Measurements from ENCODE around the gene CSNK2A2.

Gene CSNK2A2

DNA sequence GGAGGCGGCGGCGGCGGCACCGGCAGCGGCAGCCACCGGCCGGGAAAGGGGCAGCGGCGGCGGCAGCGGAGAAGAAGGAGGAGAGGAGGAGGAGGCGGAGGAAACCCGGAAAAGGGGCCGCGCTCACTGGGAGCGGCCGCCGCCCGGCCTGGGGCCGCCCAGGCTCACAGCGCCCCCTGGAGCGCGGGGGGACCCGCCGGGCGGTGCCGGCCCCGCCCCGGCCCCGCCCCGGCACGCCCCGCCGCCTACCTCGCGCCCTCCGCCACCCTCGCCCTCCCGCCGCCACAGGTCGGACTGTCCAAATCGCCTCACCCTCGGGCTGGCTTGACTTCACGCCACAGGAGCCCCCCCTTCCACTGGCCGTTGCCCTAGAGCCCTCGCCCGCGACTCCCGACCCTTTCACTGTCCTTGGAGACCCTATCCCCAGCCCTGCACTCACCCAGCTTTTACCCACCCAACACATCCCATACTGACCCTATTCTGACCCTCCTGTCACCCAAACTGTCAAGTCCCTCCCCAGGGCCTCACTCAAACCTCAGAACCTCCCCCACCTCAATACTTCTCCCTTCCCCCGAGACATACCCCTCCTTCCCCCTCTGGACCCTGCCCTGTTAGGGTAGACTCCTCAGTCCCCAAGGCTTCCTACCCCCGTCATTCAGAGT is at the start of gene CSNK2A2:
TSS of gene CSNK2A2 (minus strand) at position 85 of the 662 bp plus-strand sequence. CDS start 370 bp downstream, outside the sequence.
- DNase-seq (ENCODE audit: low spot score), result peak; percentile 93

DNA sequence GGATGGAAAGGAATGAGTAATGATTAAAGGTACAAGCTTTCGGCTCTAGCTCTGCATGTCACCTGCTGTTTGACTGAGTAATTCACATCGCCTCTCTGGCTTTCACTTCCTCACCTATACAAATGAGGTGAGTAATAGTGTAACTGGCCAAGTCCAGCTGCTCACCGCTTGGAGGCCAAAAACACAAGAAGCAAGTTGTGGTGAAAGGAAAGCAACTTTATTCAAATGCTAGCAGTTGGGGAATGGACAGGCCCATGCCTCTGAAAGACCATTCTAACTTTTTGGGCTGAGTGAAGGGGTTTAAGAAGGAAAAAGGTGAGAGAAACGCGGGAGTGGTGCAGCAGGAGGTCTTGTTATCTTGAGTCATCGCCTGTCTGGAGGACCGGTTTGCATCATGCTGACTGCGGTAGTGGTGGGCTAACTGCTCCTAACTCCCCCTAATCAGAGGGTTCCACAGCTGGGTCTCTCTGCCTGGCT is 45.7 kb upstream of the CSNK2A2 start:
- peak; percentile 61 for DNase-seq (ENCODE audit: low spot score)

DNA sequence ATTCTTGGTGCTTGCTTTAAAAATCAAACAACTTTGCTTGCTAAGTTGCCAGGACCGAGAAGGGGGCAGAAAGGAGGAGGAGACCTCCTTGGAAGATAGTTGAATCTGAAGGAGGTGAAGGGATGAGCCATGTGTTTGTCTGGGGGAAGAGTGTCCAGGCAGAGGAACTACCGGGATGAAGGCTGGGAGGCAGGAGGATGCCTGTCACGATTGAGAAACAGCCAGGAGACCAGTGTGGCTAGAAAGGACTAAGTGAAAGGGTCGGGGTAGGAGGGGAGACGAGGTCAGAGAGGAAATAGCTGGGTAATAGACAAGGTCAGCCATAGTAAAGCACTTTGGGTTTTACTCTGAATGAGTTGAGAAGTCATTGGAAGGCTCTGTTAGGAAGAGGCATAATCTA is 38.9 kb upstream of the CSNK2A2 start:
- DNase-seq (ENCODE audit: low spot score), result no peak

DNA sequence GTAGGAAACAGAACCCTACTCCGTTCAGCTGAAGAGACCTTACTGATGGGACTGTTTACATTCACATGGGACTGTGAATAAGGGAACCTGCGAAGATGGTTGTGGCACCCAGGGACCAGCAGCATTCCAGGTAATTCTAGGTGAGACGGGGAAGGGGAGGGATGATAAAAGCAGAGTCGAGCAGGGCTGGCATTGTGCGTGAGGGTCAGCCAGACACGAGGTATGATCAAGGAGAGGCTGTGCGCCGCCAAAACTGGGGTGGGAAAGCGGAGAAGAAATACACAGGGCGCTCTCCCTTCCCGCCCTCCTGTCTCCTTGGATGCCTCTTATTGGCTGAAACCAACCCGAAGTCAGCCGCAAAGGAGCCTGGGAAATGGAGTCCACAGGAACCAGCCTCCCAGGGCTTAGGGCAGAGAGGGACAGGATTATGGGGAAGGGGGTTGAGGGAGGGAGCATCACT is 38.4 kb upstream of the CSNK2A2 start:
- DNase-seq (ENCODE audit: low spot score), result peak; percentile 77

DNA sequence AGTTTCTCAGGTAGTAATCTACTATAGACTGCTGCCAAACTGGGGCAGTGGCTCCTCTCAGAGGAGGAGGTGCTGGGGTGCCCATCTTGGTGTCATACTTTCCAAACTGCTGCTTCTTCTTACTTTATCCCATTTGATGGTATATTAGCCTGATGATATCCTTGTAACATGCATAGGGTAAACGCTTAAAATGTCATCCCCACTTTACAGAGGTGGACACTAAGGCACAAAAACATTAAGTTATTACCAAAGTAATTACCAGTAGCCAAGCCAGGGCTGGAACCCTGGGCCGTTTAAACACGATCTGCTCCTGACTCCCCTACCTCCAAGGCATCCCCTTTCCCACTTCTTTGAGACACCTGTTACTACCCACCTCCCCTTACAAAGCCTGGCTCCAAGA is 37.8 kb upstream of the CSNK2A2 start:
- DNase-seq (ENCODE audit: low spot score), result no peak

DNA sequence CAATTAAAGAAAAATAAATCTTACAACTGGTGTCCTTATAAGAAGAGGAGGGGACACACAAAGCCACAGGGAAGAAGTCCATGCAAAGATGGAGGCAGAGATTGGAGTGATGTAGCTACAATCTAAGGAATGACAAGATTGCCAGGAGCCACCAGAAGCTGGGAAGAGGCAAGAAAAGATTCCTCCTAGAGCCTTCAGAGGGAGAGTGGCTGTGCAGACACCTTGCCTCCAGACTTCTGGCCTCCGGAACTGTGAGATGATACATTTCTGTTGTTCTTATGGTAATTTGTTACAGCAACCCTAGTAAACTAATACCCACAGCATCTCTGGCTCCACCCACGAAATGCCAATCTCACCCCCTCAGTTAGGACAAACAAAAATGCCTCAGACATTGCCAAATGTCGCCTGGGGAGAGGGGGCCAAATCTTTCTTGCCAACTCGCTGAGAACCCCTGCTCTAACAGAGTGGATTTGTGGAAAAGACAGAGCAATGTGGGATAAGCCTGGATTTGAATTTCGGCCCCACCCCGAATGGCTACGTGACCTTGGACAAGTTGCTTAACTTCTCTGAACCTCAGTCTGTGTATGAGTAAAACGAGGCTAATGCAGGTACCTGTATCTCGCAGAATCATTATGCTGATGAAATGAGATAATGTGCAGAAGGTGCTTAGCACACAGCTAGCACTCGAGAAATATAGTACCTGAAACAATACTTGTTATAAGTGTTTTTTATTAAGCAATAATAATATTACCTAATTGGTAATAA is 37.1 kb upstream of the CSNK2A2 start:
- DNase-seq (ENCODE audit: low spot score), result no peak

DNA sequence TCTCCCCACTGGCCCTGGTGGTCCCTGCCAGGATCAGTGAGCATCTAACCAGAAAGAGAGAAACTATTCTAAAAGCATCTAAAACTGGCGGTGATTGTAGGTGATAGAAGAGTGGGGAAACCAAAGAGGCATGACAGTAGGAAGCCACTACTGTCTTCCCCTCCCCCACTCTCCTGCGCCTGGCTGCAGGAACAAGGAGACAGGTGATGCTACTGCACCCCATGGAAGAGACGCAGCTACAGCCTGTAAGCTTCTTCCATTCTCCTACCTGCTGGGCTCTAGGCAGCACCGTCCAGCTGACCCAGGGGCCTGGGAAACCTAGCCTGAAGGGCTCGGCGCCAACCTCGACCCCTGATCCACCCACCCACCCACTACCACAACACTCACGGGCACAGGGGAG is 32.4 kb upstream of the CSNK2A2 start:
- no peak for DNase-seq (ENCODE audit: low spot score)

DNA sequence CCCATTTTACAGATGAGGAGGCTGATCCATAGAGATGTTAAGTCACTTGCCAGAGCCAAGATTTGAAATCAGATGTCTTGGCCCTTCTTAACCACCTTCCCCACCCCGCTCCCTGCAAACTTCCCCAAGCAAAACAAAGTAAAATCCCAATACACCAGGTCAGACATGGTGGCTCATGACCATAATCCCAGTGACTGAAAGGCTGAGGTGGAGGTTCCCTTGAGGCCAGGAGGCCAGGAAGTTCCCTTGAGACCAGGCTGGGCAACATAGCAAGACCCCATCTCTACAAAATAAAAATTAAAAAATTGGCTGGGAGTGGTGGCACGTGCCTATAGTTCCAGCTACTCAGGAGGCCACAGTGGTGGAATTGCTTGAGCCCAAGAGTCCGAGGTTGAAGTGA is 28.9 kb upstream of the CSNK2A2 start:
- DNase-seq (ENCODE audit: low spot score), result no peak

DNA sequence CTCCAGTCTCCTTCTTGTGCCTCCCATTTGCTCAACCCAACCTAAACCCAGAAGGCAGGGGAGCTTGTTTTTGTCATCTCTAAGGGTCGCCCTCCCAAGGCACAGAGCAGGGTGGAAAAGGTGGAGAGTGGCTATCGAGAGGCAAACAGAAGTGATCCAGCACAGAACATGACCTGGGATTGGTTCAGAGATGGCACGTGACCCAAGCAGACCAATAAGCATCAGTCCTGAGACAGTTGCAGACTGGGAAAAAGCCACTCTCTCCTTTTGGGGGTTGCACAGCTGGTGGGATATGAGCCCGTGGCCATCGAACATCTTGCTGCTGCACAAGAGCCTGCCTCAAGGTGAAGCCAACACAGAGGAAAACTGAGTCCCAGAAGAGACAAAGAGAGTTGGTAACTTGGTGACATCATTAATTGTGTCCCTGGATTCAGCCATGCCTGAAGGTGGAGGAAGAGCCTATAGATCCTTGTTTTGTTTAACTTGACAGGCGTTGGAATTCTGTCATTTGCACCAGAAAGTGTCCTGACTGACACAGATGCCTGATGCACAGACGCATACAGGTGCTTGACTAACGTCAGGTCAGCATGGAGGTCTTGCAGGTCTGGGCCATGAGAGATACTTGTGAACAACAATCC is 28.2 kb upstream of the CSNK2A2 start:
- DNase-seq (ENCODE audit: low spot score), result no peak

DNA sequence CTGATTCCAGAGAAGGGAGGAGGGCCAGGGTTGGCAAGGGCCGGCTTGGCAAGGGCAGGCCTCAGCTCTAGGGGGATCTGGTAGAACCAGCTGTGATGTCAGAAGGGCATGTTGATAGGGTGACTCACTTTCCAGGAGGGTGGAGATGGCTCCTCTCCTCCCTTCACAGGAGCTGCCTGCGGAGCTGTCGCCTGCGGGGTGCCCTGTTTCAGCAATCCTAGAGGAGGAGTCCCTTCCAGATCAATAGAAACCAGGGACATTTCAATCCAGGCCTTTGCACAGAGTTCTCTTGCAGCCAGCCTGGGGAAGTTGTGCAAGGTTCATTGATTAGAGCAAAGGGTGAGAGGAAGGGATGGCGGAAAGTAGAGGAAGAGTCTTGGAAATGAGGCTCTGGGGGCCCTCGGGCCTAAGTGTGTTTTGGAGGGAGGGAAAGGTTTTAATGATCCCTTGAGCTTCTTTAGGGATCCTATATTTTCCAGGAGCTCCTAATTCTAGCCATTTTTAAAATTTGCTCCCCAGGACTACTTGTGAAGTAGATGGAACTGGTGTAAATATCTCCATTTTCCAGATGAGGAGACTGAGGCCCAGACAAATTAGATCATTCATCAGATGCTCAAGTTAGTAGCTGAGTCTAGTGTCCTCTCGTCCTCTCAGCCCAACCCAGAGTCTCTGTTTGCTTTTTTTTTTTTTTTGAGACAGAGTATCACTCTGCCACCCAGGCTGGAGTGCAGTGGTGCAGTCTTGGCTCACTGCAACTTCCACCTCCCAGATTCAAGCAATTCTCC is 24.8 kb upstream of the CSNK2A2 start:
- DNase-seq (ENCODE audit: low spot score), result no peak

DNA sequence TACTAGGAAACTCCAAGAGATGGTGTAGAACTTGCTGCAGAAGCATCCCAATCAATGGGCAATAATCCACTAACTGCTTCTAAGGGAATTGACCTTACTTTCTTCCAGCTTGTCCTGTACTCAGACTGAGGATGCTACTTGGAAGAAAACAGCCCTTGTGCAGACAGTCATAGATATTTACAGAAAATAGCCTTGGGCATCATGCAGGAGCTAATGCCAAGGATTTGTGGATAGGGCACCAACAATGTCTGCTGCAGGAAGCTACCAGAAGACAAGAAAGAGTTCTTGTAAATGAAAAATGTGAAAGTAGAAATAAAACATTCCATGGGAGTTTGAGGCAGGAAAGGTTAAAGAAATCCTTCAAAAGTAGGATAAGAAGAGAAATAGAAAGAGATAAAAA is 21.5 kb upstream of the CSNK2A2 start:
- DNase-seq (ENCODE audit: low spot score), result no peak

DNA sequence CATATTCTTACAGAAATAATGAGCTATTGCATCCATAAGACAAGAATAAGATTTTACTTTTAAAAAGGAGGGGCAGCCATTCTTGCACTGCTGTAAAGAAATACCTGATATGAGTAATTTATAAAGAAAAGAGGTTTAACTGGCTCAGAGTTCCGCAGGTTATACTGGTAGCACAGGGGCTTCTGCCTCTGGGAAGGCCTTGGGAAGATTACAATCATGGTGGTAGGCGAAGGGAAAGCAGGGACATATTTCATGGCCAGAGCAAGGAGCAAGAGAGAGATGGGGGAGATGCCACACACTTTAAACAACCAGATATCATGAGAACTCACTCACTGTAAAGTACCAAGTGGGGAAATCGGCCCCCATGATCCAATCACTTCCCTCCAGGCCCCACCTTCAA is 20.9 kb upstream of the CSNK2A2 start:
- no peak for DNase-seq (ENCODE audit: low spot score)

DNA sequence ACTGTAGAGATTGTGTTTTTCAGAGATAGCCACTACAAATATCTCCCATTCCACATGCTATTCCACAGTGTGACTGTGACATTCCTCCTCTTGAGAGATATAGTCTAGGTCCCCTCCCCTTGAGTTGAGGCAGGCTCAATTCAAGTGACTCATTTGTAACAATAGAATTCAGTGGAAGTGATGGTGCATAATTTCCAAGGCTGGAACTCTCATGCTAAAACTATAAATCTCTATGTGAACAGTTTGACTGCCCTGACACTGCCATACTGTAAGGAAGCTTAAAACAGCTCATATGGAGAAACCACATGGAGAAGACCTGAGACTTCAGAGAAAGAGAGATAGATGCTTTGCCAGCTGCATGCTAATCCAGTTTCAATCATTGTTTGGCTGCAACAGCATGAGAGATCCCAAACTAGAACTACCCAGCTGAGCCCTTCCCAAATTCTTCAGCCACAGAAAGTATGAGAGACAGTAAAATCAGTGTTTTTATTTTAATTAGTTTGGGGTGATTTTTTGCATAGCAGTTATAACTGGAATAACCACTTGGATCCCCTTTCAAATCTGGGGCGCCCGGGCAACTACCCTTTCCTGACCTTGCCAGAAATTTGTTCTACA is 19.5 kb upstream of the CSNK2A2 start:
- no peak for DNase-seq (ENCODE audit: low spot score)

DNA sequence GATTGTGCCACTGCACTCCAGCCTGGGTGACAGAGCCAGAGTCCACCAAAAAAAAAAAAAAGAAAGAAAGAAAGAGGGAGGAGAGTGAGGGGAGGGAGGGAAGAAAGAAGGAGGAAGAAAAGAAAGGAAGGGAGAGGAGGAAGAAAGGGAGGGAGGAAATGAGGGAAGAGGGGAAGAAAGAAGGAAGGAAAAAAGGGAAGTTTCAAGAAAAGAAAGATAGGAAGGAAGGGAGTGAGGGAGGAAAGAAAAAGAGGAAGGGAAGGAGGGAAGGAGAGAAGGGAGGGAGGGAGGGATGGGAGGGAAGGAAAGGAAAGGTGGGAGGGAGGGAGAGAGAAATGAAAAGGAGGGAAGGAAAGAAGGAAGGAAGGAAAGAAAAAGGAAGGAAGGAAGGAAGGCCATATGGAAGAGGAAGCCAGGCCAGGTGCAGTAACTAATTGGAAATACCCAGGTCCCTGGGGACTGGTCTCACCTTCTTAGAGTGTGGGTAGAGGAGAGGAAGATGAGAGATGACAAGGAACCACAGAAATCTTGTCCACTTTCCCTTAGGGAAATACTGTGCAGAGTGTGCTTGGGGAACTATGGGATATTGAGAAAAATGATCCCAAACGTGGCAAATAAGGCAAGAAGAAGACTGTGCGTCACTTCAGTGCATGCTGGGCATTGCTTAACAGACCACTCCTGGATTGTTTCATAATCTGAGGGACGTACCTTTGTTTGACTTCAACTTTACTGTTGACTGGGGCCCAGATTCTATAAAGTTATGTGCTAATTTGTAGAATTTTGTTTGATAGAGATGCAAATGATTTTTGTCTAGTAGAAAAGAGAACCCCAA is 15.1 kb upstream of the CSNK2A2 start:
- DNase-seq (ENCODE audit: low spot score), result no peak

DNA sequence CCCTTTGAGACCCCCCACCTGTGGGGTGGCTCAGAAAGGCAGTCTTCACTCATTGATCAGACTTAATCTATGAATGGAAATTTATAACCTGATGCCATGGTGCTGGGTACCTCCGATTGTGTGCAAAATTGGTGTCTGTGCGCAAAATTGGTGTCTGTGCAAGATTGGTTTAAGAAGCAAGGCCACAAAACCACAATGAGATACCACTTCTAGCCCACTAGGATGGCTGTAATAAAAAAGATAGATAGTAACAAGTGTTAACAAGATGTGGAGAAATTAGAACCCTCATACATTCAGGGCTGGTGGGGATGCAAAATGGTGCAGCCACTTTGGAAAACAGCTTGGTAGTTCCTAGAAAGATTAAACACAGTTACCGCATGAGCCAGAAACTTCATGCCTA is 13.9 kb upstream of the CSNK2A2 start:
- no peak for DNase-seq (ENCODE audit: low spot score)

DNA sequence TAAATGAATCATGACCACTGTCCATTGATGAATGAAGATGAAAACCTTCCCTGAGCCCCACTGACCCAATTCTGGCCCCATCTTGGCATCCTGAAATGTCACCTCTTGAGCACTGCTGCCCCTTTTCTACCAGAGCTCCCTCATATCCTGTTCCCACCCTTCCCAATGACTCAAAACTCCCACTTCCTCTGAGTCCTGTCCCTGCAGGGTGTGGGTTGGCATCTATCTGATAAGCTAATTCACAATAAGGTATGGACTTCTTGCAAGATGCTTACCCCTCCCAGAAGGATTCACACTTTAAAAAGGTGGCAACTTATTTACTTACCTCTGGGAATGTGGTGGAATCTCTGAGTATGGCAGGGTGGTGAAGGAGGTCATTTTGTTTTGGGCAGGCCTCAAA is 13.3 kb upstream of the CSNK2A2 start:
- no peak for DNase-seq (ENCODE audit: low spot score)

DNA sequence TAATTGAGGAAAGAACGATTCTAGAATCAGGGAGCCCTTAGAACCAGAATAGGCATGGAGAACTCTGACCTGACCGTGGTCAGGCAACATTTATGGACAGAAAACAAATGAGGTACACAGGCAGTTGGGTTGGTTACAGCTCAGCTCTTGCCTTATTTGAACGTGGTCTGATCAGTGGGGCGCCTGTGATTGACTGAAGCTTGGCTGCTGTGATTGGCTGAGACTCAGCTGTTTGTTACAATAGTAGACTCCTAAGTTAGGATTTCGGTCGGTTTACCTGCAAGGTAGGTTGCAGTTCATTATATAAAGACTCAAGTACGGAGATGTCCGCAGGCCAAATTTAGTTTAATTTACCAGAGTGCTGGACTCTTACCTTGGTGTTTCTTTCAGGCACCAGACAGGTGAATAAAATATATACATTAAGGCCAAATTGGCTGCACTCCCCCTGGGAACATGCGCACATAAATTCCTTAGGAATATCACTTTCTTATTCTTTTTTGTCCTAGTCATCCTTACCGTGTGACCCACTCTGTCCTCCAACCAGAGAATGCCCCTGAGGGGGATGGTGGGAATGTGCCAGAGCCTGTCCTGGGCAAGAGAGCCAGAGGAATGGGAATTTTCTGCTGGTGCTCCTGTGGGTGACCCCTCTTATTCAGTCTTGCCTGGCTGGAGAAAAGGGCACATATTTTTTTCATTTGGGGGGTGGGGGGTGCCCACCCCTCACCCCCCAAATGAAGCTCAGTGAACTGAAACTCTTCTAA is 7.5 kb upstream of the CSNK2A2 start:
- DNase-seq (ENCODE audit: low spot score), result no peak

DNA sequence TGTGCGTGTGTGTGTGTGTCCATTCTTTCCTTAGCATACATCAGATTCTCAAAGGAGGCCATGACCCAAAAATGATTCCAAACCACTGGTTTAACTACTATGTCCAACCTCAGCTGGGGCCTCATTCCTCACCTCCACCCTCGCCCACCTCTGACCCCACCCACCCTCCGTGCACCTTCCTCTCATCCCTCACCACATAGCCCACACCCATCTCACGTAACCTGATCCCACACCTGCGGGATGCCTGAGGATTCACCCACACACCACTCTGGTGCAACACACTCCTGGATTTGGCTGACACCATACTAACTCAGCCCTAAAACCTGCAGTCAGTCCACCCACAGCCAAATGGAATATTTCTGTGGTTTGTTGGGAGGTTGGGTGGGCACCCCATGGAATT is 3.3 kb upstream of the CSNK2A2 start:
- DNase-seq (ENCODE audit: low spot score), result no peak

DNA sequence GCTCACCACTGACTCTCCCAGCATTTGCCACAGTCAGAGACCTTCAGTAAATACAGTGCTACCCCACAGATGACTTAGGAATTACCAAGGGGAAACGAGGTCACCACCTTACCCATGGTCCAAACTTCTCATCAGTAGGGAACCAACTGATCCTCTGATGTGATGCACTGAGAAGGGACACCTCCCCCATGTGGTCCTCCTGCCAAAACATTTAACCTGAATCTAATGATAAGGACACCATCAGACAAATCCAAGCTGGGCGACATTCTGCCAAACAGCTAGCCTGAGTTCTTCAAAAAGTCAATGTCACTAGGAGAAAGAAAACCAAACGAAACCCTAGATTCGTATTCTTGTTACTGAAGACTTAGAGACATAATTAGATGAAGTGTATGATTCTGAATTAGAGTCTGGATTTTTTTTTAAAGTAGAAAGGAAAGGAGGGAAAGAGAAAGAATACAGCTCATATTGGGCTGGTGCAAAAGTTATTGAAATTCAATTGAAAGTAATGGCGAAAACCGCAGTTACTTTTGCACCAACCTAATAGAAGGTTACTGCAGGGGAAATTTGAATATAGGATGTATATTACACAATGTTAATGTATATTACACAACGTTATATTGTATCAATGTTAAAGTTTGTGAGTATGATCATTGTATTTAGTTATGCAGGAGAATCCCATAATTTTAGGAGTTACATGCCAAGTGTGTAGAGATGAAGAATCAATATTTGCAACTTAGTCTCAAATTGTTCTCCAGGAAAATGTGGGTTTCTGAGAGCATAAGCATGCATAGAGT is 2.3 kb upstream of the CSNK2A2 start:
- no peak for DNase-seq (ENCODE audit: low spot score)
